ENCODE data around the gene VEGFB. TPM values are rescaled to one million over a fixed set of nuclear protein-coding genes. Genes with fewer than 3 reads are reported as not detected.

The VEGFB gene
- polyA plus RNA-seq, 3 donors = 83.8 to 99.3 (median 95.3) TPM

DNA sequence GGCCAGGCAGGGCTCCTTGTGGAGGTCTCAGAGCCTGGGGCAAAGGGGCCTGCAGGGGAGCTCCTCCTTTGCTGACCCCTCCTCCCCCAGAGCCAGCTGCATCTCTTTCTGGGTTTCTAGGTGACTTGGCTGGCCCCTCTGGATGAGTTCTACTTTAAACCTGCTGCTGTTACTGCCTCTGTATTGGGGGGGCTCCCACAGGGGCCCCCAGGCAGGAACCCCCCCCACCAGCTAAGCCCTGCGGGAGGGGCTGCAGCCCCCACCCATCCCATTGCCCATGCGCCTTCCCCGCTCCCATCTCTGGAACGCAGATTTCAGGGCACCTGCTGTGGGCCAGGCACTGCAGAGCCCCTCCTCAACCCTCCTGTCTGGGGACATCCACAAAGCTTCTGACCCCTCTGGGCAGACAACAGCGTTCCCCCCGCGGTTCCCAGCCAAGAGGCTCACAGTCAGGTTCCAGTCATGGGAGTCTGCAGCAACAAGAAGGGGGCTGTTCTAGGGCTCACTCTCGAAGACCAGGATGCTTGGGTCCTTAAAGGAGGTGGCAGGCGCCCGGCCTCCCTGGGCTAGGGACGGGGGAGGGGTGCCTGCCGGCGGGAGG is 16.1 kb downstream of the VEGFB start:
- DNase-seq (ENCODE audit: extremely low read depth in 1 of 11, low read depth in 9 of 11, low spot score in 4 of 11) = no peak

DNA sequence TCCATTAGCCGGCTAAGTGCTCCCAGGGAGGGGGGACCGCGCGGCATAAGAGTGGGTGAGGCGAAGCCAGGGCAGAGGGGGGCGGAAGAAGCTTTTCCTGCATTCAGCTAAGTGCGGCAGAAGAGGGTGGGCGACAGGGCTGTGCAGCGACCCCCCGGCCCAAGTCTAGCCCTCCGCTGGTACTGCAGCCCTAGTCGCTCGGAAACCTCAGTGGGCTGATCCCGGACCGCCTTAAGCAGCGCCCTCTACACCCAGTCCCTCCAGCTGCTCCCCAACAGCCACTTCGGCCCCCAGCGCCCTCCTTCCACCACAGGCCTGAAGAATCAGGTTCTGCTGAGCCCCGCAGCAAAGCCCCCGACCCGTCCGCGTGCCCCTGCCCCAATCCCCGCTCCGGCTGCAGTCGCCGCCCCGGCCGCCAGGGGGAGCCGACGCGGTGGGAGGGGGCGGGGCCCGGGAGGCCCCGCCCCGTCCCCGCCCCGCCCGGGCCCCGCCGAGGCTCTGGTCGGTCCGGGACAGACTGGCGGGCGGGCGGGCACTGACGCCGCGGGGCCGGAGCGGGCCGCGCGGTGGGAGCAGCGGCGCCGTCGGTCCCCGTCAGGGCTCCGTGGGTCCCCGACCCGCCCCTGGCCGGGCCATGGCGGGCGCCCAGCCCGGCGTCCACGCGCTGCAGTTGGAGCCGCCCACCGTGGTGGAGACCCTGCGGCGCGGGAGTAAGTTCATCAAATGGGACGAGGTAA is 16.8 kb downstream of the VEGFB start, which contains the start of gene PLCB3:
TSS of gene PLCB3 (plus strand) at position 515 of the 737 bp plus-strand sequence. CDS start at position 635, 120 bp downstream.
- DNase-seq (ENCODE audit: extremely low read depth in 1 of 11, low read depth in 9 of 11, low spot score in 4 of 11) = no peak

DNA sequence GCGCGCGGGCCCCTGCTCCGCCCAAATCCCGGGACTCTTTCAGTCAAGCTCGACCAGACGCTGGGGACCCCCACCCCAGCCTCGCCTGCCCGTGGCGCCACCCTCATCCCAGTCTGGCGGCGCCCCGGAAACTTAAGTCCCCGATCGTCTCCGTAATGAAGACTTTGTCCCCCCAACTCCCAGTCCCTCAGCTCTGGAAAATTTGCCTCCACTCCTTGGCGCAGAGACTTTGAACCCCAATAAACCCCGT is 17.3 kb downstream of the VEGFB start:
- no peak for DNase-seq (ENCODE audit: extremely low read depth in 1 of 11, low read depth in 9 of 11, low spot score in 4 of 11)

DNA sequence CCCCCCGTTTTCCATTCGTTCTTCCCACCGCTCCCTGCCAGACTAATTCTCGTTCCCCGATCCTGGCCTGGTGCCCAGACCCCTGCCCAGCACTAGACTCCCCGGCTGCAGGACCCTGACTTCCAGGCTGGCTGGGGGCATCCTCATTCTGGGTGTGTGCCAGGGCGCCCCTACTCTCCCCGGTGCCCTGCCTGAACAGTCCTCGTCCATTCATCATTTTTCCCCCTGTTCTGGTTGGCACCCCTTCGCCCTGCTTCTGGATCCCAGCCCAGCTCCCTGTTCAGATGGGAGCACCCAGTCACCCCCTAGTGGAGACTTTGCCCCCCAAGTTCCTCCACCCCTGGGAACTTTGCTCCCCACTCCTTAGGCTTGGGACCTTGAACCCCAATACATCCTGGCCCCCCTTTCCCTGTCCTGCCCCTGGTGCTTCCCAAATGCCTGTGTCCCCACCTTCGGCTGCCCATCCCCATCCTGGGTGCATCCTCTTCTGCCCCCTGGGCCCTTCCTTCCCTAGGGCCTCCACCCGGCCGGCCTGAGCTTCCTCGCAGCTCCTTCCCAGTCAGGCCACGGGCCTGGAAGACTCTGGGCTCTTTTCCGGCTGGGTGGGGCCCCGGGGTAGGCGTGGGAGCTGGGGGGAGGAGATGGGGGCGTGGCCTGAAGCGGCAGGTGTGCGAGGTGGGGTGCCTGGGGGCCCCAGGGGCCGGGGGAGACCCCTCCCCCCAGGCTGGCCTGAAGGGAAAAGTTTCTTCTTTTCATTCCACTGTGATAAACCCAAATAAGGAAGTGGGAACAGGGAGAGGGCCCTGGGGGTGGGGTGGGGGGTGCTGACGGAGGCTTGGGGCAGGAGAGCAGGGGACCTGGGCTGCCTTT is 17.9 kb downstream of the VEGFB start:
- DNase-seq (ENCODE audit: extremely low read depth in 1 of 11, low read depth in 9 of 11, low spot score in 4 of 11) = no peak

DNA sequence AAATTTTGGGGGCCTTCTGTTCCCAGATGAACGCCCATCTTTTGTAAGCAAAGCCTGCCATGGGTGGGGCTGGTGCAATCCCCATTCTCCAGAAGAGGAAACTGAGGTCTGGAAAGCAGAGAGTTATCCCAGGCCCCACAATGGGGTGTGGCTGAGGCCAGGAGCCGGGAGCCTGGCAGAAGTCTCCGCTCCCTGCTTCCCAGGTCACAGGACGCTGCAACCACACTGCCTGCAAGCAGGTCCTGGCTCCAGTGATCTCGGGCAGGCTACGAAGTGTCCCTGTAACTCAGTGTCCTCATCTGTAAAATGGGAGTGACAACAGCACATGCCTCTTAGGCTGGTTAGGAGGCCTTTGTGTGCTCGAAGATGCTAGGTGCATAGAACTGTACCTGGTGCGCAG is 18.7 kb downstream of the VEGFB start:
- DNase-seq (ENCODE audit: extremely low read depth in 1 of 11, low read depth in 9 of 11, low spot score in 4 of 11) = no peak

DNA sequence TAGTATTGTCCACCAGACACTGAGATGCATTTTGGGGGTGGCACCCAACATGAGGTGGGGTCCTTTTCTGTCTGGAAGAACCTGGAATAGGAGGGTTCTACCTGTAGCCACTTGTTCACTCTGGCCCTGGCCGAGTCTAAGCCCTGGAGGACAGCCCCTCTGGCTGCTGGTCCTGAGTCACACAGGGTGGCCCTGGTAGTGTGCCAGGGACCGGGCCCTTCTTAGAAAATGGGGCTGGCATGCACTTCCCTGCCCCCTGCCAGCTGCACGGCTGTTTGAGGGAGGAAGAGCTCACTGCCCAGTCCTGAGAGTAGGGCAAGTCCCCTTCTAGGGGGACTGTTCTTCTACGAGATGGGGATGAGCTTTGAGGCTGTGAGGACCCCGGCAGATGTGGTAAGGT is 19.1 kb downstream of the VEGFB start:
- no peak for DNase-seq (ENCODE audit: extremely low read depth in 1 of 11, low read depth in 9 of 11, low spot score in 4 of 11)

DNA sequence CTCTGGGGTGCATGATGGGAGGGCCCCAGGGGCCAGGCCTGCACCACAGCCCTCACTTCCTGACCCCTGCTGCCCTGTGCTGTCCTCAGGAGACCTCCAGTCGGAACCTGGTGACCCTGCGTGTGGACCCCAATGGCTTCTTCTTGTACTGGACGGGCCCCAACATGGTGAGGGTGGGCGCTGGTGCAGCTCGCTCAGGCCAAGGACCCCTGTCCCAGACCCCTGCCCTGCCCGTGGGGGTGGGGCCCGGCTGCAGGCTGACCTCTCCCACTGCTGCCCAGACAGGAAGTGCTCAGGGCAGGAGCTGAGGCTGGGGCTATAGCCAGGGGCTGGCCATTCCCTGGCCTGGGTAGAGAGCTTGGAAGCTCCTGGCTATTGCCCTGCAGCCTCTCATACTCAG is 19.9 kb downstream of the VEGFB start:
- no peak for DNase-seq (ENCODE audit: extremely low read depth in 1 of 11, low read depth in 9 of 11, low spot score in 4 of 11)

DNA sequence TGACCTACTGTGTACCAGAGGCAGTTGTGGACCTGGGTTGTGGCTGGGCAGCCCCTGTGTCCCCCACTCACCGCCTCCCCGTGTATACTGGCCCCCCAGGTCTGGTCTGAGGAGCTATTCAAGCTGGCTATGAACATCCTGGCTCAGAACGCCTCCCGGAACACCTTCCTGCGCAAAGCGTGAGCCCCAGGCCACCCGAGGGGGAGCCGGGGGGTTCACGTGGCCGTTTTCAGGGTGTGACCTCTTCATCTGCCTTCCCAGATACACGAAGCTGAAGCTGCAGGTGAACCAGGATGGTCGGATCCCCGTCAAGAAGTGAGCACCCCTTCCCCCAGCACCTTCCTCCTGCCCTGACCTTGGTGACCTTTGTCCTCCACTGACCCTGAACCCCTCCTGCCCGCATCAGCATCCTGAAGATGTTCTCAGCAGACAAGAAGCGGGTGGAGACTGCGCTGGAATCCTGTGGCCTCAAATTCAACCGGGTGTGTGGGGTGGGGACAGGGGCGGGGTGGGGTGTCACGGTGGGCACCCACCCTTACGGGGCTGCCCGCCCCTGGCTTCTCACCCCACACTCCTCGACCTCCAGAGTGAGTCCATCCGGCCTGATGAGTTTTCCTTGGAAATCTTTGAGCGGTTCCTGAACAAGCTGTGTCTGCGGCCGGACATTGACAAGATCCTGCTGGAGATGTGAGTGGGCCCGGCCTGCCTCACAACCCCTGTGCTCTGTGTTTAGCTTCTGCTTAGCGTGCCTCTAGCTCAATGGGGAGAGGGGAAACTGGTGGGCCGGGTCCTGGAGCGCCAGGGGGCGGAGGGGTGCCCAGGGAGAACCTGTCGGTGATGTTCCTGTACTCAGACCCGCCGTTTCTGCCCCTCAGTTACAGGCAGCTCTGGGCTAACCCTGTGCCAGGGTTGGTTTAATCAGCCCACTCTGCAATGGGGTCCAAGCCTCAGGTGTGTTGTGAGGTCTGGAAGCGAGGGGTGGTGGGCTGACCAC is 21.0 kb downstream of the VEGFB start:
- no peak for DNase-seq (ENCODE audit: extremely low read depth in 1 of 11, low read depth in 9 of 11, low spot score in 4 of 11)

DNA sequence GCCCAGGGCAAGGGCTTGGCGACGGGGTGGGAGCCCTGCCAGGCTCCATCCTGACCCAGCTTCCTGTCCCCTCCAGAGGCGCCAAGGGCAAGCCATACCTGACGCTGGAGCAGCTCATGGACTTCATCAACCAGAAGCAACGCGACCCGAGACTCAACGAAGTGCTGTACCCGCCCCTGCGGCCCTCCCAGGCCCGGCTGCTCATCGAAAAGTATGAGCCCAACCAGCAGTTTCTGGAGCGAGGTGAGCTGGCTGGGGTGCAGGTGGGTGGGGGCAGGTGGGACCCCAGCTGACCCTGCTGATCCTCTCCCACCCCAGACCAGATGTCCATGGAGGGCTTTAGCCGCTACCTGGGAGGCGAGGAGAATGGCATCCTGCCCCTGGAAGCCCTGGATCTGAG is 21.9 kb downstream of the VEGFB start:
- DNase-seq (ENCODE audit: extremely low read depth in 1 of 11, low read depth in 9 of 11, low spot score in 4 of 11) = no peak

DNA sequence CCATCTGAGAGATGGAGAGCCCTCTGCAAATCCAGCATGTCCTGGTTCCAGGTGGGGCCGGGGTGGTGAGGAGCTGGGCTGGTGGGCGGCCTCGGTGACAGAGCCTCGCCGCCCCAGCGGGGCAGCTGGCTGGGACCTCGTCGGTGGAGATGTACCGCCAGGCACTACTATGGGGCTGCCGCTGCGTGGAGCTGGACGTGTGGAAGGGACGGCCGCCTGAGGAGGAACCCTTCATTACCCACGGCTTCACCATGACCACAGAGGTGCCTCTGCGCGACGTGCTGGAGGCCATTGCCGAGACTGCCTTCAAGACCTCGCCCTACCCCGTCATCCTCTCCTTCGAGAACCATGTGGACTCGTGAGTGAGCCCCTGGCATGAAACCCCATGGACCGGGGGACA is 24.0 kb downstream of the VEGFB start:
- DNase-seq (ENCODE audit: extremely low read depth in 1 of 11, low read depth in 9 of 11, low spot score in 4 of 11) = no peak

DNA sequence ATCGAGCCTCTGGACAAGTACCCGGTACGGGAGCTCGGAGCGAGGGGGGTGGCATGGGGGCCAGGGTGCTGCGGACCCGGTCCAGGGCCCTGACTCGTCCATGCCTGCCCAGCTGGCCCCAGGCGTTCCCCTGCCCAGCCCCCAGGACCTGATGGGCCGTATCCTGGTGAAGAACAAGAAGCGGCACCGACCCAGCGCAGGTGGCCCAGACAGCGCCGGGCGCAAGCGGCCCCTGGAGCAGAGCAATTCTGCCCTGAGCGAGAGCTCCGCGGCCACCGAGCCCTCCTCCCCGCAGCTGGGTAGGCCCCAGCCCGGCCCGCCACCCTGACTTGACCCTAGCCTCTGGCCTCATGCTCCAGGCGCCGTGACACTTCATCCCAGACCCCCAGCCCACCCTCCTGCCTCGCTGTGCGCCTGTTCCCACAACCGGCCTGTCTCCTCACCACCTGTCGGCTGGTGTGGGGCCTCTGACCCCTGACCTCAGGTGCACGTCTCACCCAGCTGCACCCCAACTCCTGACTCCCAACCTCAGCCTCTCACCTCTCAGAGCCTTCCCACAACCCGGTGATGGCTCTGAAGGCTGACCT is 24.7 kb downstream of the VEGFB start:
- no peak for DNase-seq (ENCODE audit: extremely low read depth in 1 of 11, low read depth in 9 of 11, low spot score in 4 of 11)

DNA sequence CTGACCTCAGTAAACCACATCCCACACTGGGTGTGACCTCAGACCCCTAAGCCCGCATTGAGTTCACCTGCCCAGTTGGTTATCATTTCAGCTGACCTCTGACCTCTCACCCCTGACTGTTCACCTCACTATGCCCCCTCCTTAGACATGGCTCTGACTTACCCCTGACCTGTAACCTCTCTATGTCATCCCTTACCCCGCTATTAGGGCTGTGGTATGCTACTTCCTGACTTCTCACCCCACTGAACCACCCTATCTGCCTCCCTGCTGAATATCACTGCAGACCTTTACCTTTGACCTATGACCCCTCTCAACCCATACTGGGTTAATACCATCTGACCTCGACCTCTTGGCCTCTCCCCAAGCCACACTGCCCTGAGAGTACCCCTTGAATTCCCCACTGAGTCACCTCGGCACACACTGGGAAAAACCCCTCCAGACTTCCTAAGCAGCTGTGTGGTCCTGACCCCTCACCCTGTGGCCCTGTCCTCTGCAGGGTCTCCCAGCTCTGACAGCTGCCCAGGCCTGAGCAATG is 25.2 kb downstream of the VEGFB start:
- no peak for DNase-seq (ENCODE audit: extremely low read depth in 1 of 11, low read depth in 9 of 11, low spot score in 4 of 11)

DNA sequence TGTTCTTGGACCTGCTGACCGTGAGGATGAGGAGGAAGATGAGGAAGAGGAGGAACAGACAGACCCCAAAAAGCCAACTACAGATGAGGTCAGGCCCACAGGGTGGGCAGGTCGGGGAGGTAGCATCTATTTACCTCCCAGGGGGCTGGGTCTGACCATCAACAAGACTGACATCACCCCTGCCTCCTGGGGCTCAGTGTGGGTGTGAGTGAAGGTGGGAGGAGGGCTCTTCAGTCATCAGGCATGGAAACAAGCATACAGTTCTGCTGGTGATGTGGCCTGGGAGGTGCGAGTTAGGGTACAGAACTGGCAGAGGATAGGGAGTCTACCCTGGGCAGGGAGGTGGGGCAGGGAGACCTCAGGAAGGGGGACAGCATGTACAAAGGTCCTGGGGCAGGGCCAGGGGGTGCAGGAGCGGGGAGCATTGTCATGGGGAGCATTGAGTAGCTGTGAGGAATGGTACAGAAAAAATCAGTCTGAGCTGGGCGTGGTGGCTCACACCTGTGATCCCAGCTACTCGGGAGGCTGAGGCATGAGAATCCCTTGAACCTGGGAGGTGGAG is 25.8 kb downstream of the VEGFB start:
- DNase-seq (ENCODE audit: extremely low read depth in 1 of 11, low read depth in 9 of 11, low spot score in 4 of 11) = no peak

DNA sequence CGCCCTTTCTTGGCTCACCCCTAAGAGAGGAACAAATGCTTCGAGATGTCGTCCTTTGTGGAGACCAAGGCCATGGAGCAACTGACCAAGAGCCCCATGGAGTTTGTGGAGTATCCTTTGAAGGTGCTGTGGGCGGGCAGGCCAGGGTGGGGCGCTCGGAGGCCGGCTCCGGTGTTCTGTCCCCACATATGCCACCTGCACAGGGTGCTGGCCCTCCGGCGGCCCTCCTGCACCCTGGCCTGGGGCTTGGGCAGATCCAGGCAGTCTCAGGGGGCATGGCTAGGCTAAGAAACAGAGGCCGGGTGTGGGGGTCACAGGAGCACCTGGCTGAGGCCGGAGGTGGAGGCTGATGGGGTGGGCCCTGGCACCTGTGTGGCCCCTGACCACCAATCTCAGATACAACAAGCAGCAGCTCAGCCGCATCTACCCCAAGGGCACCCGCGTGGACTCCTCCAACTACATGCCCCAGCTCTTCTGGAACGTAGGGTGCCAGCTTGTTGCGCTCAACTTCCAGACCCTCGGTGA is 27.2 kb downstream of the VEGFB start:
- no peak for DNase-seq (ENCODE audit: extremely low read depth in 1 of 11, low read depth in 9 of 11, low spot score in 4 of 11)

DNA sequence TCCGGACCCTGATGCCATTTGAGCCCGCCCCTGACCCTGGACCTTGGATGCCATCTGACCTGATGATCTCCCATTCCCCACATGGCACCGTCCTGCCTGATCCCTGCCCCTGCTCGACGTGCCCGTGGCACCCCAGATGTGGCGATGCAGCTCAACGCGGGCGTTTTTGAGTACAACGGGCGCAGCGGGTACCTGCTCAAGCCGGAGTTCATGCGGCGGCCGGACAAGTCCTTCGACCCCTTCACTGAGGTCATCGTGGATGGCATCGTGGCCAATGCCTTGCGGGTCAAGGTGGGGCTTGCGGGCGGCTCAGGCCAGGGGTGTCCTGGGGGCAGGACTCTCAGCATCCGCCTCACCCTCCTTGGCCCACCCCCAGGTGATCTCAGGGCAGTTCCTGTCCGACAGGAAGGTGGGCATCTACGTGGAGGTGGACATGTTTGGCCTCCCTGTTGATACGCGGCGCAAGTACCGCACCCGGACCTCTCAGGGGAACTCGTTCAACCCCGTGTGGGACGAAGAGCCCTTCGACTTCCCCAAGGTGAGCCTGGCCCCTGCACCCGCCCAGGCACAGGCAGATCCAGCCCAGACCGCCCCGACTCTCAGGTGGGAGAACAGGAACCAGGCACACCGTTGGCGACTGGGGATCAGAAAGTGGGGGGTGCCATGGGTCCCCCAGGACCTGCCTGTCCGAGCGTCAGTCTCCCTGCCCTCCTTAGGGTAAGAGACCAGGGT is 28.1 kb downstream of the VEGFB start:
- no peak for DNase-seq (ENCODE audit: extremely low read depth in 1 of 11, low read depth in 9 of 11, low spot score in 4 of 11)

DNA sequence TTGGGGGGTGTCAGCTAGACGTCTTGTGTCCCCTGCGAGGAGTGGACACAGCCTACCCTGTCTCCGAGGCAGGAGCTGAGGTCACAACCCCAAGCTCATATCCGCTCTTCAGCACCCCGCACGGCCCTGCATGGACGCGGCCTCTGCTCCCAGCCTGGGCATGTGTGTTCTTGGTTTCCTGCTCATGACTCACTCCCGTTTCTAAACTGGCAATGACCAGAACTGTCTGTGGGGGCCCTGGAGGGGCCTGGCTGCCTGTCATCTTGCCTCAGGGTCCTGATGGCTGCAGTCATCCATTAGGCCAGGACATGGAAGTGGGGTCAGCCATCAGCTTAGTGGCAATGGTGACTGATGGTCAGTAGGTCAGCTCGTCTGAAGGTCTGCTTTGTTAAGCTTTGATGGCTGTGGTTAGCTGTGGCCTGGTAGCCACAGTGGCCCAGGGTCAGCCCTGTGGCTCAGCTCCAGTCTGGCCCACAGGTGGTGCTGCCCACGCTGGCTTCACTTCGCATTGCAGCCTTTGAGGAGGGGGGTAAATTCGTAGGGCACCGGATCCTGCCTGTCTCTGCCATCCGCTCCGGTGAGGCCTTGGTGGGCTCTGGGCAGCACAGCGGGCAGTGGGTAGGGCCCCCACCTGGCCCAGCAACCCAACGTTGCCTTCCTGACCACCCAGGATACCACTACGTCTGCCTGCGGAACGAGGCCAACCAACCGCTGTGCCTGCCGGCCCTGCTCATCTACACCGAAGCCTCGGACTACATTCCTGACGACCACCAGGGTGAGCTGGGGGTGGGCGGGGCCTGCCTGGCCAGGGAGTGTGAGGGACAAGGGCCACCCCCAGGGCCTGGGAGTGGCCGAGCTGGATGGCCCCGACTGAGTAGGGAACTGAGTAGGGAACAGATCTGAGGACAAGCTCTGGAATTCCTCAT is 28.9 kb downstream of the VEGFB start:
- DNase-seq (ENCODE audit: extremely low read depth in 1 of 11, low read depth in 9 of 11, low spot score in 4 of 11) = no peak

All from renal cortex interstitium (tissue), 11 donors.